Left kidney (tissue), 2 donors: ENCODE results near the gene TMEM258. TPM values are rescaled to one million over a fixed set of nuclear protein-coding genes. Genes with fewer than 3 reads are reported as not detected.

Experiments used
- DNase-seq: peaks from one replicate; pipeline ENCODE4 v3.0.0-alpha.2; 2013
- polyA plus RNA-seq: library from polyadenylated mRNA; unstranded; fragments of 120-200 nt; gene quantifications from one replicate; pipeline ENCODE4 v1.2.1, GENCODE V29; 2013; ENCODE audit not compliant: insufficient read length

The TMEM258 gene
- polyA plus RNA-seq, 1 donor = 161 TPM

DNA sequence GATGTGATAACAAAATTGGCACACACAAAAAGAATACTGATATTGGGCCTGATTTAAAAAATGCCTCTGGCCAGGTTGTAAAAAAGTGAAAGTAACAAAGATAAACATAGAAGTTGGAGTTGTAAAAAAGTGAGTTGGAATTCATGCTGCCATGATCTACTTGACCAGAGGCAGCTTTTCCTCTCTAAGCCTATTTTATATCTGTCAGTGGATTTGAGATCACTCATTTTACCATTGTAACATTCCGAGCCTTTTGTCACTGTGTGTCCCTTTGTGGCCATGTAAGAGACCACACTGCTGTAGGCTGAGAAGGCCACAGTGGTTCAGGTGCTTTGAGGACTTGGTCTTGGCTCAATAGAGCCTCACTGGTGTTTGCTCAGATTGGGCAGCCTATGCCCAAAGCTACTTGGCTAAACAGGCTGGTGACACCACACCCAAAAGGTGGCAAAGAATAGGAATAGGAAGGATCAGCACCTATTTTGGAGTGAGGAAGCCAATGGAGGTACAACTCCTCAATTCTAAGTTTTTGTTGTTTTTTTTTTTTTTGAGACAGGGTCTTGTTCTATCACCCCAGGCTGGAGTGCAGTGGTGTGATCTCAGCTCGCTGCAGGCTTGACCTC lies 7.4 kb upstream of the TMEM258 start:
- no peak for DNase-seq

DNA sequence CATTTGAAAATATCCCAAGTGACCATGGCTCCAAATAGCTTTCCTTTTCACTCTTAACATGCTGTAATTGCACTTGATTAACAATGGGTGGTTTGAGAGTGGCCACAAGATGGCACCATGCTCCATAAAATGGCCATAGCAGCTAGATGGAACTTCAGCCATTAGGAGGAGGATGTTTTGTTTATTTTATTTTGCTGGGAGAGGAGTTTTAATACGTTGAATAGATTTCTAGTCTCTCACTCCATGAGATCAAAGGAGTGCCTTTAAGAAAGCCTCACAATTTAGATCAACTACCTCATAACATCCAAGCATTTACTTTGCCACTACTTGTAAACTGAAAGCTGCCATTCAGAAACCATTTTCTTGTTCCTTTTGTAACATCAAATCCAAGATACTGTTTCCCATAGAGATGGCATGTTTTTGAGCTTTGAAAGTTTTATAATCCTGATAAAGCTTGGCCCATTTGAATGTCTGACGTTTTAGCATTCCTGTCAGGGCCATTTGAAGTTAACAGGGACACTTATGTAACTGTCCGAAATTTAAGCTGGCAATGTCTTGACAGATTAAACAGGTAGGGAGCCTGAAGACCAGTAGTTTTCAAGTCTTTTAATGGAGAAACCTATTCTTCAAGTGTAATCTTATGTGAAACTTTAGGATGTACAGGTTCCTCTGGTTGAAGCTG lies 5.0 kb upstream of the TMEM258 start:
- DNase-seq = peak; percentile 83

DNA sequence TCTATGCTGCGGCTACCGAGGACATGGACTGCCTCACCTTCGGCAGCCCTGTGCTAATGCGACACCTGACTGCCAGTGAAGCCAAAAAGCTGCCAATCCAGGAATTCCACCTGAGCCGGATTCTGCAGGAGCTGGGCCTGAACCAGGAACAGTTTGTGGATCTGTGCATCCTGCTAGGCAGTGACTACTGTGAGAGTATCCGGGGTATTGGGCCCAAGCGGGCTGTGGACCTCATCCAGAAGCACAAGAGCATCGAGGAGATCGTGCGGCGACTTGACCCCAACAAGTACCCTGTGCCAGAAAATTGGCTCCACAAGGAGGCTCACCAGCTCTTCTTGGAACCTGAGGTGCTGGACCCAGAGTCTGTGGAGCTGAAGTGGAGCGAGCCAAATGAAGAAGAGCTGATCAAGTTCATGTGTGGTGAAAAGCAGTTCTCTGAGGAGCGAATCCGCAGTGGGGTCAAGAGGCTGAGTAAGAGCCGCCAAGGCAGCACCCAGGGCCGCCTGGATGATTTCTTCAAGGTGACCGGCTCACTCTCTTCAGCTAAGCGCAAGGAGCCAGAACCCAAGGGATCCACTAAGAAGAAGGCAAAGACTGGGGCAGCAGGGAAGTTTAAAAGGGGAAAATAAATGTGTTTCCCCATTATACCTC lies 3.6 kb upstream of the TMEM258 start:
- no peak for DNase-seq

DNA sequence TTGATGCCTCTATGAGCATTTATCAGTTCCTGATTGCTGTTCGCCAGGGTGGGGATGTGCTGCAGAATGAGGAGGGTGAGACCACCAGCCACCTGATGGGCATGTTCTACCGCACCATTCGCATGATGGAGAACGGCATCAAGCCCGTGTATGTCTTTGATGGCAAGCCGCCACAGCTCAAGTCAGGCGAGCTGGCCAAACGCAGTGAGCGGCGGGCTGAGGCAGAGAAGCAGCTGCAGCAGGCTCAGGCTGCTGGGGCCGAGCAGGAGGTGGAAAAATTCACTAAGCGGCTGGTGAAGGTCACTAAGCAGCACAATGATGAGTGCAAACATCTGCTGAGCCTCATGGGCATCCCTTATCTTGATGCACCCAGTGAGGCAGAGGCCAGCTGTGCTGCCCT lies 3.1 kb upstream of the TMEM258 start:
- no peak for DNase-seq

DNA sequence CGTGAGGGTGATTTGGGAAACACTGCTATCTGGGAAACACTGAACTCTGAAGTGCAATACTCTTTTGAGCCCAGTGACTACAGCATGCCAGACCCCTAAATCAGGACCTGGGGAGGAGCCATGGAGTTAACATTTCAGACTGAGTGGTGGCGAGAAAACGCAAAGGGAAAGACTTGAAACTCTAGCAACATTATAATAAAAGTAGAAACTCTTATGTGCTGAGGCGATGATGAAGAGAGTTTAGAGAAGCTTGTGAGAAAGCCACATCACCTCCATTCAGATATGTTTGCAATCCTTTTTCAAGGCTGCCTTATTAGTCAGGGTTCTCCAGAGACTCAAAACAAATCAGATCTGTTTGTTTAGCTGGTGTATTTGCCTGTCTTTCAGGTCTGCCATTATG lies 2.2 kb upstream of the TMEM258 start:
- no peak for DNase-seq

- DNase-seq = no peak
Observed at GRCh38 chr11:61793829-61794204, 1.4 kb upstream of the TMEM258 start.

DNA sequence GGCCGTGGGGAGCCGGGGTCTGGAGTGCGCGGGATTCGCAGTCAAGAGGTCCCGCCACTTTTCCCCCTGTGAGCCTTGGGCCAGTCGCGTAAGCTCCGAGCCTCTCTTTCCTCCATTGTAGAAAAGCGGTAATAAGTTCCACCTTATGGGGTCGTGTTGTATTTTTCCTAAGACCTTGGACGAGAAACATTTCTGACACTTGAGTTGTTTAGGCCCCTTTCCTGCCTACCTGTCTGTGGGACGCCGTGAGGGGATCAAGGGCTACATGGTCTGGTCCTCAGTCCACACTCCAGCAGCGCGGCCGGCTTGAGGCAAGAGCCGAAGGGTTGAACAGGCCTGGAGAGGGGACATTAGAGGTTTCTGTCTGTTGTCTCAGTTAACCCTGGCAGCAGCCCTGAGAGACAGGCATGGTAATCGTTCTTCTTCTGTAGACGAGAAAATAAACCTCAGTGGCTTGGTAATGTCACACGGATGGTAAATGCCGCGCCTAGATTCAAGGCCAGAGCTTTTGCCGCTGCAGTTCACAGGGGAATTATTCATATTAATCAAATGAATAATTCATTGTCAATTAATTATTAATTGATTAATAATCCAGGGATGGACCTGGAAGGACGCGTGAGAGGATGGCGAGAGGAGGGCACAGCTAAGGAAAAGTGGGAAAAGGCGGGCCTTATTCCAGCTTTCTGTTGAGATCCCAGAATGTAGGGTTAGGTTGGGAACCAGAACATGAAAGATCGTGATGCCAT lies 857 bp upstream of the TMEM258 start:
- no peak for DNase-seq

GRCh38 chr11:61791737-61792309 lies 576 bp downstream of the TMEM258 start:
- DNase-seq = peak; percentile 89

- DNase-seq = no peak
Observed at GRCh38 chr11:61787928-61788491, 4.4 kb downstream of the TMEM258 start.

DNA sequence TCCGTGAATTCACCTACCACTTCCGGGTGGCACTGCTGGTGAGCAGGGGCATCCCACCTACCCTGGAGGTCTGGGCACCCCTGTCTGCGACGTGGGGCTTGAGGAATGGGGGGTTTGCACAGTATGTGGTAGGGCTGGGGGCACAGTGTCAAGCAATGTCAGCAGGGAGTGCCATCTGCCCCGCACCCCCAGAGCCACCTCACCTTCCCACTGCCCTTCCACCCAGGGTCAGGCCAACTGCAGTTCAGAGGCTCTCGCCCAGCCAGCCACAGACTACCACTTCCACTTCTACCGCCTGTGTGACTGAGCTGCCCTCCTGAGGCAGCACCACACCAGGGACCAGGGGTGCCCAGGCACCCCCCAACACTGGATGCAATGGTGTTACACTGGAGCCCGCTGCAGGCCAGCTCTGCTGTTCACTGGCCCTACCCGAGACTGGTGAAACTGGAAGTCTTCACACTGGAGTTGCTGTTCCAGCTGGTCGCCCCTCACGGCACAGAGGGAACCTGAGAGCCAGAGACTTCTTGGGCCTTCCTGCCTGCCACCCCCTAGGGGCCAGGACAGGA lies 6.5 kb downstream of the TMEM258 start:
- no peak for DNase-seq

- no peak for DNase-seq
Observed at GRCh38 chr11:61784506-61784805, 7.9 kb downstream of the TMEM258 start.

GRCh38 chr11:61783717-61784505 lies 8.5 kb downstream of the TMEM258 start:
- no peak for DNase-seq

- no peak for DNase-seq
Observed at GRCh38 chr11:61782841-61783240, 9.6 kb downstream of the TMEM258 start.

DNA sequence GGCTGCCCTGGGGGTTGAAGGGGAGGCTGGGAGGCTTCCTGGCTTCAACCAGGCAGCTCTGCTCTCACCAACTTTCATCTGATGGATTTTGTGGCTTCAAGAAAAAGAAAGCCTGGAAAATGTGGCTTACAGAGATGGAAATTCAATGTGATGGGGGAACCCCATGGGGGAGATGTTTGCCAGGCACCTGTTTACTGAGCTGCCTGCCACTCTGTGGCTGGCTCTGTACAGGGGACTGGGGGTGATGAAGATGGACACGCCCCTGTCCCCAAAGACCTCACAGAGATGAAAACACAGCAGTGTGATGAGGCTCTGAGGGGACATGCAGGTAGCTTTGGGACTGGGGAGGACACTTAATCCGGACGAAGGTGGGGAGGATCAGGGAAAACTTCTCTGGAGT lies 10.1 kb downstream of the TMEM258 start:
- no peak for DNase-seq

DNA sequence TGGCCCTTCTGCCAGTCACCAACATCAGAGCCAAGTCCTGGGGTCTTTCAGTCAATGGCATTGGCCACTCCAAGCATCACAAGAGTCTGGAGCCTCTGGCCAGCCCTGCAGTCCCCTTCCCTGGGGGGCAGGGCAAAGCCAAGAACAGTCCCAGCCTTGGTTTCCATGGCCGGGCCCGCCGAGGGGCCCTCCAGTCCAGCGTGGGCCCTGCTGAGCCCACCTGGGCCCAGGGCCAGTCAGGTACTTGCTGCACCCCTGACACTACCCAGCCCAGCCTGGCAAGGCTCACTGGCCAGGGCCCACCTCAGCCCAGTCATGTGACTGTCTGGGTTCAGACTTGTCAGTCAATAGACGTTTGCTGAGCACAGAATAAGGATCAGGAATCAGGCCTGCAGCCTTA lies 10.8 kb downstream of the TMEM258 start:
- no peak for DNase-seq

GRCh38 chr11:61780581-61781162 lies 11.7 kb downstream of the TMEM258 start:
- DNase-seq = no peak

GRCh38 chr11:61779666-61780525 lies 12.5 kb downstream of the TMEM258 start:
- DNase-seq = no peak

DNA sequence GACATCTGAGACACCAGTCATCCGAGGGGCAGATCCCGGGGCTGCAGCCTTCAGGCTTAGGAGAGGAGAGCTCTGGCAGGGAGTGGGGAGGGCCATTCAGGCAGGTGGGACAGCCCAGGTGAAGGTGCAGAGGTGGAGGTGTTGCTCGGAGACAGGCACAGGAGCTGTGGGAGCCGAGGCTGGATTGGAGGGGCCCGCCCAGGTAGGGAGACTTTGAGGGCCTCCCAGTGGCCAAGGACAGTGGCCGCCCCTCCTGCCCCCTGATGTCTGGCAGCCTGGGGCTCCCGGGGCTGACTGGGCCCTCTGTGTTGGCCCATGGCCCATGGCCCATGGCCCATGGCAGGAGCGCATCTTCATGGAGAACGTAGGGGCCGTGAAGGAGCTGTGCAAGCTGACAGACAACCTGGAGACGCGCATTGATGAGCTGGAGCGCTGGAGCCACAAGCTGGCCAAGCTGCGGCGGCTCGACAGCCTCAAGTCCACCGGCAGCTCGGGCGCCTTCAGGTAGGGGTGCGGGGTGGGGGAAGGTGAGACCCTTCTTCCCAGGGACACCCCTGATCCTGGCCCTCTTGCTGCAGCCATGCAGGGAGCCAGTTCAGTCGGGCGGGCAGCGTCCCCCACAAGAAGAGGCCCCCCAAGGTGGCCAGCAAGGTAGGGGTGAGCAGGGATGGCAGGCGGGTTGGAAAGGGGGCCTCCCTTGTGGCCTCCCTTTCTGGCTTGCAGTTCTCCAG lies 13.3 kb downstream of the TMEM258 start:
- no peak for DNase-seq

- DNase-seq = no peak
Observed at GRCh38 chr11:61778357-61778886, 14.0 kb downstream of the TMEM258 start.
